GM18951 (cell line): ENCODE data around the gene CEMIP.

Source experiments
- POLR2A ChIP-seq: IDR thresholded peaks from 4 replicates; pipeline ENCODE4 v1.6.1; 2011; ENCODE audit warnings: mild to moderate bottlenecking; ENCODE audit not compliant: insufficient read length, insufficient read depth; ENCODE audit errors: extremely low read depth
- in situ Hi-C: fragments of 300-500 bp; cut with MboI; formaldehyde crosslinking; loops from one replicate; pipeline ENCODE4 v1.12.0; 2022; ENCODE audit warnings: low sequenced_read_pairs, mixed read lengths, inconsistent platforms; ENCODE audit not compliant: unreplicated experiment

CEMIP gene

DNA sequence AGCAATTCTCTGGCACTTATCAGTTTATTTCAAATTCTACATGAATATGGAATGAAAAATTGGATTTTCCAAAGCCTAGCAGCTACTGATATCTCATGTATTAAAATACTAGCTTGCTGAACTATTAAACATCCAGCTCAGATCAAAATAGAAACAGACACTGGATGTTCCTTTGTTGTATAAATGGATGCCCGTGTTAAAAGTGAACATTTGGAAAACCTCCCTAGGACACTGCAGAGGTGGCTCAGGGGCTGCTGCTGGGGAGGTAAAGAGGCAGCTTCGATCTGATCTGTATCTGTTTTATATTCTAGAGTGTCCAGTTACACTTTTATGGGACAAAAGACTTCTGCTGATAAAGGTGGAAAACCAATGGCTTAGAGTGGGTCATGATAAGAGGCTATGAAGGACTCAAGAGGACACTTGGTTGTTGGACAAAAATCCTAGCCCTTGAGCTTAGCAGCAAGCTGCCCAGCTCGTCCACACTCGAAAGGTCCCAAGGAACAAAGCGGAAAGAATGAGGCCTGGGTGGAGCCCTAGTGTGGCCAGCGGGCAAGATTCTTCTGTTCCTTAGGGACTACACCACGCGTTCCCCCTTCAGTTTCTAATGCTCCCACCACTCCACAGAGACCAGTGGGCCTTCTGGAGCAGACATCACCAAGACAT is 200.5 kb downstream of the CEMIP start:
- TF ChIP-seq POLR2A, result no peak
- in situ Hi-C loops, result loop anchor here (10.0 kb wide), 1 partner anchor 525 kb away; no protein-coding TSS in a partner anchor

GRCh38 chr15:80982205-80982604 is 203.0 kb downstream of the CEMIP start:
- TF ChIP-seq POLR2A, result no peak
- in situ Hi-C loops, result no loop called here

- TF ChIP-seq POLR2A, result no peak
- in situ Hi-C loops, result no loop called here
Observed at GRCh38 chr15:80982839-80983238, 203.7 kb downstream of the CEMIP start.

- no peak for TF ChIP-seq POLR2A
- in situ Hi-C loops, result no loop called here
Observed at GRCh38 chr15:80984856-80985255, 205.7 kb downstream of the CEMIP start.

DNA sequence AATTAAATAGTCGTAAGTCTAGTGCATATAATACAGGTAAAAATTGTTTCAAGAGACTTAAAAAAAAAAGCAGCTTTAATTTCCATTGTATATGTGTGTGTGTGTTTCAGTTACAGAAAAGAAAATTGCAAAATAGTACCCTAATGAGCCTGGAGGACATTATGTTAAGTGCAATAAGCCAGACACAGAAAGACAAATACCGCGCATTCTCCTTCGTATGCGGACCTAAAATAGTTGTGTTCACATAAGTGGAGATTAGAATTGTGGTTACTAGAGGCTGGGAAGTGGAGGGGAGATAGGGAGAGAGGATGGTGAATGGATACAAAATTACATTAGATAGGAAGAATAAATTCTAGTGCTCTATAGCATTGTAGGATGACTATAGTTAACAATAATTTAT is 206.8 kb downstream of the CEMIP start:
- in situ Hi-C loops, result no loop called here
- TF ChIP-seq POLR2A, result no peak

- in situ Hi-C loops, result no loop called here
- TF ChIP-seq POLR2A, result no peak
Observed at GRCh38 chr15:80986487-80986886, 207.3 kb downstream of the CEMIP start.

DNA sequence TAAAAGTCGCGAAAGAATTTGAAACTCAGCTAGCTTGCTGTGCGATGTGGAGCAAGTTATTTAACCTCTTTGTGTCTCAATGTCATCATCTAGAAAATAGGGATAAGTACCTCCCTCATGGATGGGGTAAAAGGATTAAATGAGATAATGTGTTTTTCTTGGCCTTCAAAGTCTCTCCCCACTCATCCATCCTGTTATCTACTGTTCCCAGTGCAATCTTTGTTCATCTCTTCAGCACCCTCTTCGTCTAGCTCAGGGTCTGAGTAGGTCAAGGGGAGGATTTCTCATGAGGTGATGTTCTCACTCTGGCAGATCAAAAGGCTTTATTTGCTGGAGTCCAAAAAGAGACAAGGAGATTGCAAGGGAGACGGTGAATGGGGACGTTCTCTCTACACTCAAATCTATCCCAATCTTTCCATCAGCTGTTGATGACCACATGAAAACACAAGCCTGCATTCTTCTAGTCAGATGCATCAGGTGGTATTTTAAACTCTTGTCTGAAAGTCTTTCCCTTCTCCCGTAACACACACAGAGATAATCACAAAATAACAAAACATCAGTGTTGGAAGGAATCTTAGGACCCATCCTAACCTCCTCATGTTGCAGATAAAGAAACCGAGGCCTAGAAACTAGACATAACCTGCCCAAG is 209.1 kb downstream of the CEMIP start:
- in situ Hi-C loops, result no loop called here
- no peak for TF ChIP-seq POLR2A

GRCh38 chr15:80989081-80989517 is 209.9 kb downstream of the CEMIP start:
- in situ Hi-C loops, result no loop called here
- TF ChIP-seq POLR2A, result no peak

DNA sequence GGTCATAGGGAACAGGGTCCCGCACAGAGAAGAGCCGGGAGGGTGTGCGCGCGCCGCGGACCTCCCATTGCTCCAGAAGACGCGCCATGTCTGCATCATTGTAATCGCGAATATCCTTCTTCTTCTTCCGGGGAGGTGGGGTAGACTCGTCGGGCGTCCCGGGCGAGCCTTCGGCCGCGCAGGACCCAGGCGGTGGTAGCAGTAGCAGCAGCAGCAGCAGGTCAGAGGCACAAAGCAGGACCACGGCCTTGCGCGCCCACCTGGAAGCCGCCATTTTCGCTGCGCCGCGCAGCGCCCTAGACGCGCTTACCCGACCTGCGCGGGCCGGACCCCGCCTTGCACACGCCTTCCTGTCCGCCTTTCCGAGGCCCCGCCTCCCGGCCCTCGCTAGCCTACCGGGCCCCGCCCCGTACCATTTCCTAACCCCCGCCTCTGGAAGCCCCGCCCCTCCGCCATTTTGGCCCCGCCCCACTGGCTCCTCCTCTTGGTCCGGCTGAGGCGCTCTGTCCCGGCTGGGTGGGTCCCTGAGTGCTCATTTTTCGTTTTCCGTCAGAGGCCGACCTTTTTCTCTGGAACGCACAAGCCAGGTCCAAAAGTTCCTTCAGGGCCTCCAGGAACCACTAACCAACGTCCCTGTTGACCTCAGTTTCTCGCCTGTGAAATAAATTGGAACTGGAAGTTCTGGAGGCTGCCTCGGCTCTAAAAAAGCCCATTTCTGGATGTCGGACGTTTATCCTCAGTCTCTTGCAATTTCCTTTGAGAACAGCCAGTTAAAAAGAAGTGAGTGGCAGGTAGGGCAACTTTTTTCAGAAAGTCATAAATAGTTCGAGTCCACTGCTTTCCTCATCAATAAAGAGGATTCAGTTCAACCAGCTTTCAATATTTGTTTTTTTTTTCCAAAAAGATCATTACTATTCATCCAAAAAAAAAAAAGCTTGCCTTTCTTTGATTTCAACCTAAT is 210.6 kb downstream of the CEMIP start, which contains the start of gene MESD:
Gene MESD (minus strand): TSS at position 302 of the 961 bp plus-strand sequence. CDS start 28 bp downstream, at position 274.
- TF ChIP-seq POLR2A, result peak; percentile 98
- in situ Hi-C loops, result no loop called here

DNA sequence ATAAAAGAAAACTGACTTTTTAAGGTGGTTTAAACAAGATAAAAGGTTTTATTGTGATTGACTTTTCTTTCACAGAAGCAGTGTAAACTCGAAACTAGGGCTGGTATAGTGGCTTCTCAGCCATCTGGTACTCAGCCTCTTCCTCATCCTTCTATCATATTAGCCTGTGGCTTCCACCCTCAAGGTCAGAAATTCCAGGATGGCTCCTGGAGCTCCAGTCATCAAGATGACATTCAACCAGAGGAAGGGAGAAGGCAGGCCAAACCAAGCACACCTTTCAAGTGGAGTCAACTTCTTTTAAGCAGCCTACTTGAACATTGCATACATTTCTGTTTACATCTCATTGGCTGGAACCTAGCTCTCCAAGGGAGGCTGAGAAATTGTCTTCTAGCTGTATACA is 211.8 kb downstream of the CEMIP start:
- in situ Hi-C loops, result no loop called here

DNA sequence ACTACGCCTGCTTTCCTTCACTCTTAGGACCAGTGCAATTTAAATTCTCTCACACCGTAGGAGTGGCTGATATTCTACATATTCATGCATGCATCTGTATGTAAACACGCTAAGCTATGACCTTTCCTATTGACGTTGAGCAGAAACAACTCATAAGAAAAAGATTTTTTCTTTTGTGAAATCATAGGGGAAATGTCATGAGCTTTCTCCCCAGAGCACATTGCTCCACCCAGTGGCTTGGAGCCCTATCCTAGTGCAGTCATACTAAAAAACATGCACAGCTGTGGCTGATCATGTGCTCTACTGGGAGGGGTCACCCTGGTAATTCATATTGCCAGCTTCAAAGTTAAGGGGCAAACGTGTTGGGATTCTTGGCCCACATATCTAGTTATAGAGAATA is 212.3 kb downstream of the CEMIP start:
- in situ Hi-C loops, result no loop called here
- no peak for TF ChIP-seq POLR2A

More for the DNA sequence above, 211.8 kb downstream of the CEMIP start:
- no peak for TF ChIP-seq POLR2A

DNA sequence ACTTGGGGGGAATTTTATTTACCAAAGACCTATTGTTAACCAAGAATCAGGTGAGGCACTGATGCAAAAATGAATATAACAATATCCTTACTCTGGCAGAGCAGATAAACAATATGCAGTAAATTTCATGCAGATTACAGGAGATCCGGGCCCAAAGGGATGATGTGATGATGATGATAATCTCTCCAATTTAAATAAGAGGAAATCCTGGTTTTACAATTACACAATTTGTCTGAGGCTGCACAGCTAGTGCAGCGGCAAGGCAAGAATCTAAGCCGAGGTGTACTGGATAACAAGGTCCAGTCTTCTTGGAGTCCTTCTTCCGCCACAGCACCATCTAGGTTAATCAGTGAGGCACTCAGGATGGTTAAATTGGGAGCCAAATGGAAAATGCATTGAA is 212.8 kb downstream of the CEMIP start:
- in situ Hi-C loops, result no loop called here
- no peak for TF ChIP-seq POLR2A

- TF ChIP-seq POLR2A, result no peak
- in situ Hi-C loops, result no loop called here
Observed at GRCh38 chr15:80992441-80992840, 213.3 kb downstream of the CEMIP start.
